GM23338 (cell line): ENCODE data around the gene GRIN2B. TPM values are rescaled to one million over a fixed set of nuclear protein-coding genes. Genes with fewer than 3 reads are reported as not detected.

ENCODE experiments used
- ATAC-seq: fragments of 200-7000 bp; cut with Tn5 transposase; 3 replicates; pipeline ENCODE4 v1.9.1; 2020
- DNase-seq: peaks from one replicate; pipeline ENCODE4 v3.0.0-alpha.2; 2015; ENCODE audit warnings: low spot score
- H2AFZ ChIP-seq: fragments of 200-600 bp; sonication (generic); 2 replicates; pipeline ENCODE4 v1.8.0; 2016; ENCODE audit warnings: antibody characterized with exemption, mild to moderate bottlenecking, moderate library complexity
- H3F3A ChIP-seq: fragments of 200-600 bp; sonication (generic); replicated peaks from 2 replicates; pipeline ENCODE4 v1.8.0; 2017; ENCODE audit warnings: antibody characterized with exemption, mixed run types, low read depth
- H3K27ac ChIP-seq: fragments of 200-600 bp; sonication (generic); 2 replicates; pipeline ENCODE4 v1.6.1; 2016; ENCODE audit warnings: low read depth
- H3K27me3 ChIP-seq: fragments of 200-600 bp; sonication (generic); 2 replicates; pipeline ENCODE4 v1.8.0; 2016; ENCODE audit warnings: mild to moderate bottlenecking, mixed run types, moderate library complexity; ENCODE audit not compliant: insufficient read depth
- H3K36me3 ChIP-seq: fragments of 200-600 bp; sonication (generic); 2 replicates; pipeline ENCODE4 v1.8.0; 2016; ENCODE audit warnings: mild to moderate bottlenecking; ENCODE audit not compliant: insufficient read depth
- H3K4me1 ChIP-seq: fragments of 200-600 bp; sonication (generic); 2 replicates; pipeline ENCODE4 v1.8.0; 2016; ENCODE audit warnings: mild to moderate bottlenecking, moderate library complexity; ENCODE audit not compliant: insufficient read depth
- H3K4me2 ChIP-seq: fragments of 200-600 bp; sonication (generic); 2 replicates; pipeline ENCODE4 v1.7.1; 2017; ENCODE audit warnings: mixed run types
- H3K4me3 ChIP-seq: fragments of 200-600 bp; sonication (generic); 2 replicates; pipeline ENCODE4 v1.6.1; 2016; ENCODE audit warnings: mixed run types
- H3K79me2 ChIP-seq: fragments of 200-600 bp; sonication (generic); replicated peaks from 2 replicates; pipeline ENCODE4 v1.8.0; 2017; ENCODE audit warnings: mild to moderate bottlenecking; ENCODE audit not compliant: insufficient read depth
- H3K9me2 ChIP-seq: fragments of 200-600 bp; sonication (generic); 2 replicates; pipeline ENCODE4 v1.8.0; 2017; ENCODE audit not compliant: insufficient read depth
- H4K20me1 ChIP-seq: fragments of 200-600 bp; sonication (generic); replicated peaks from 2 replicates; pipeline ENCODE4 v1.8.0; 2017; ENCODE audit warnings: mild to moderate bottlenecking; ENCODE audit not compliant: insufficient read depth
- H3K27ac Mint-ChIP-seq: 2 replicates; pipeline ENCODE4 v1.8.0; 2020; ENCODE audit warnings: inconsistent platforms, mild to moderate bottlenecking, moderate library complexity, mixed read lengths
- H3K27me3 Mint-ChIP-seq: 3 replicates; pipeline ENCODE4 v1.8.0; 2022; ENCODE audit warnings: low read depth, mild to moderate bottlenecking, moderate library complexity, mixed read lengths, inconsistent platforms; ENCODE audit not compliant: insufficient read depth, poor library complexity
- H3K36me3 Mint-ChIP-seq: 3 replicates; pipeline ENCODE4 v1.8.0; 2021; ENCODE audit warnings: low read depth, mild to moderate bottlenecking, inconsistent platforms, moderate library complexity, mixed read lengths
- H3K4me1 Mint-ChIP-seq: 3 replicates; pipeline ENCODE4 v1.8.0; 2020; ENCODE audit warnings: mild to moderate bottlenecking, inconsistent platforms, mixed read lengths
- H3K4me3 Mint-ChIP-seq: 3 replicates; pipeline ENCODE4 v1.8.0; 2021; ENCODE audit warnings: moderate library complexity, mild to moderate bottlenecking, inconsistent platforms, mixed read lengths
- H3K9me3 Mint-ChIP-seq: 3 replicates; pipeline ENCODE4 v1.8.0; 2020; ENCODE audit warnings: moderate library complexity, mild to moderate bottlenecking, inconsistent platforms, mixed read lengths
- CREB1 ChIP-seq: fragments of 250-450 bp; sonication (Bioruptor Pico); IDR thresholded peaks from 2 replicates; pipeline ENCODE4 v1.5.0; 2020; ENCODE audit warnings: low read depth, mild to moderate bottlenecking, moderate library complexity
- CTCF ChIP-seq, 2 experiments: fragments of 200-600 bp in 1 of 2; sonication (generic) in 1 of 2; conservative IDR thresholded peaks; 2 replicates each; pipeline versions ENCODE4 v1.5.1 to v1.6.1; 2016 to 2017; ENCODE audit warnings: antibody characterized with exemption in 2 of 2, low read depth in 2 of 2, mild to moderate bottlenecking in 2 of 2, moderate library complexity in 1 of 2
- ETS1 ChIP-seq: IDR thresholded peaks from 2 replicates; pipeline ENCODE4 v1.6.1; 2016; ENCODE audit warnings: antibody characterized with exemption
- EZH2 ChIP-seq: fragments of 200-600 bp; sonication (generic); IDR thresholded peaks from one replicate; pipeline ENCODE4 v1.8.0; 2017; ENCODE audit warnings: antibody characterized with exemption, mild to moderate bottlenecking, low read depth; ENCODE audit not compliant: unreplicated experiment
- EZH2phosphoT487 ChIP-seq: fragments of 200-600 bp; sonication (generic); IDR thresholded peaks from one replicate; pipeline ENCODE4 v1.8.1; 2018; ENCODE audit warnings: antibody characterized with exemption; ENCODE audit not compliant: unreplicated experiment
- JUNB ChIP-seq: IDR thresholded peaks from one replicate; pipeline ENCODE4 v1.6.1; 2016; ENCODE audit warnings: antibody characterized with exemption; ENCODE audit not compliant: unreplicated experiment
- NANOG ChIP-seq: IDR thresholded peaks from 2 replicates; pipeline ENCODE4 v1.6.1; 2016; ENCODE audit warnings: antibody characterized with exemption, borderline replicate concordance
- POLR2AphosphoS5 ChIP-seq: IDR thresholded peaks from 2 replicates; pipeline ENCODE4 v1.6.1; 2016; ENCODE audit warnings: antibody characterized with exemption, low read depth
- REST ChIP-seq: IDR thresholded peaks from one replicate; pipeline ENCODE4 v1.6.1; 2018; ENCODE audit warnings: antibody characterized with exemption; ENCODE audit not compliant: unreplicated experiment
- STAT1 ChIP-seq: IDR thresholded peaks from one replicate; pipeline ENCODE4 v1.6.1; 2016; ENCODE audit warnings: antibody characterized with exemption; ENCODE audit not compliant: unreplicated experiment
- ZNF331 ChIP-seq: fragments of 250-450 bp; sonication (Bioruptor Pico); IDR thresholded peaks from 2 replicates; pipeline ENCODE4 v1.5.0; 2020; ENCODE audit warnings: low read depth, mild to moderate bottlenecking, moderate library complexity
- ZNF462 ChIP-seq: fragments of 250-450 bp; sonication (Bioruptor Pico); IDR thresholded peaks from 2 replicates; pipeline ENCODE4 v1.5.0; 2020; ENCODE audit warnings: mild to moderate bottlenecking, moderate library complexity
- polyA plus RNA-seq: library from polyadenylated mRNA; unstranded; fragments of >200 nt; fragmentation: Nextera tagmentation; extraction: Ambion mirVana; gene quantifications from 2 replicates; pipeline ENCODE4 v1.2.1, GENCODE V29; 2016
- total RNA-seq: library from RNA; depleted of rRNA; stranded (reverse); fragments of >200 nt; shearing (Covaris generic); gene quantifications from 2 replicates; pipeline ENCODE4 v1.2.3, GENCODE V29; 2014

The GRIN2B gene
- total and polyA plus RNA-seq, 2 experiments from 2014 or later, result 0.31 to 3.0 TPM

GRCh38 chr12:14010989-14011388 is 29.6 kb upstream of the GRIN2B start:
- Mint-ChIP-seq H3K36me3 (no peaks in the 10 kb centered on the region), H3K27ac (no peak overlapping the region), H3K4me1 (peaks cover 3% of the 10 kb centered on the region; the same call in 1 of the 3 replicates), H3K4me3 (no peak overlapping the region), H3K27me3 (no peaks in the 10 kb centered on the region), H3K9me3 (no peaks in the 10 kb centered on the region; the same call in 2 of the 3 replicates)
- Histone ChIP-seq H3K27me3 (no peaks in the 10 kb centered on the region), H3K4me2 (no peak overlapping the region), H3K4me3 (no peak overlapping the region), H3K79me2 (no peaks in the 10 kb centered on the region), H4K20me1 (no peaks in the 10 kb centered on the region), H2AFZ (no peak overlapping the region), H3K9me2 (peaks cover 3% of the 10 kb centered on the region; the same call in 1 of the 2 replicates), H3F3A (no peaks in the 10 kb centered on the region), H3K36me3 (no peaks in the 10 kb centered on the region), H3K4me1 (no peaks in the 10 kb centered on the region), H3K27ac (no peak overlapping the region)
- DNase-seq, result no peak
- TF ChIP-seq ETS1 (no peak), NANOG (no peak), ZNF331 (CRISPR knock-in tag) (no peak), EZH2 (no peak), CREB1 (CRISPR knock-in tag) (no peak), ZNF462 (no peak), REST (no peak), POLR2AphosphoS5 (no peak), JUNB (no peak), EZH2phosphoT487 (no peak), STAT1 (no peak), CTCF (conservative IDR thresholded peaks at IDR 0.05; ENCODE audit: low read depth in 2 of 2) (no peak)
- ATAC-seq, result no peak
